GM12878 (cell line): ENCODE measurements around the gene STARD5. TPM values are rescaled to one million over a fixed set of nuclear protein-coding genes. Genes with fewer than 3 reads are reported as not detected.

Experiments used
- ATAC-seq: fragments of 200-7000 bp; cut with Tn5 transposase; 3 replicates; pipeline ENCODE4 v1.9.1; 2020; ENCODE audit warnings: mild to moderate bottlenecking, moderate library complexity
- BruUV-seq: library from RNA; stranded (reverse); fragments of 400-500 nt; replicated peaks from 2 replicates; lab custom pipeline; 2021; lab: Mats Ljungman, UMichigan
- CTCF ChIA-PET: fragments of 300-600 bp; sonication (Branson Sonifier 250); formaldehyde crosslinking; extraction: SDS; loops from one replicate; lab custom pipeline; 2021; ENCODE audit warnings: inconsistent platforms; lab: Yijun Ruan, JAX
- POLR2A ChIA-PET: fragments of 350-600 bp; formaldehyde crosslinking; extraction: SDS; loops from one replicate; lab custom pipeline; 2021; ENCODE audit warnings: inconsistent platforms; lab: Charles Lee
- RAD21 ChIA-PET: fragments of 300-600 bp; sonication (Branson Sonifier 250); formaldehyde crosslinking; loops from one replicate; lab custom pipeline; 2023; ENCODE audit warnings: antibody characterized with exemption; ENCODE audit not compliant: unreplicated experiment; lab: Charles Lee
- SMC1A ChIA-PET: fragments of 300-600 bp; sonication (Branson Sonifier 250); formaldehyde crosslinking; loops from one replicate; lab custom pipeline; 2023; ENCODE audit not compliant: unreplicated experiment, uncharacterized antibody; lab: Charles Lee
- DNase-seq: peaks from one replicate; pipeline ENCODE4 v3.0.0-alpha.2; 2011; ENCODE audit warnings: low read depth, low spot score
- FAIRE-seq: peaks from 3 replicates; lab custom pipeline; 2011; peaks lifted over from hg19 to GRCh38; lab: Jason Lieb, UNC
- H2AFZ ChIP-seq: 2 replicates; pipeline ENCODE4 v1.6.0; 2011; ENCODE audit warnings: low read depth, low read length, control low read depth; ENCODE audit not compliant: control insufficient read depth
- H3K27ac ChIP-seq: 2 replicates; pipeline ENCODE4 v1.5.1; 2011; ENCODE audit warnings: control low read depth; ENCODE audit not compliant: control insufficient read depth, insufficient read depth
- H3K27me3 ChIP-seq, 2 experiments: replicated peaks in 1 of 2; 2 replicates each; pipeline versions ENCODE4 v1.6.0 to v1.6.1; 2011; ENCODE audit warnings: low read length in 1 of 2; ENCODE audit not compliant: control insufficient read depth in 2 of 2, insufficient read depth in 2 of 2
- H3K36me3 ChIP-seq, 2 experiments: 2 replicates each; pipeline ENCODE4 v1.5.1; 2011; ENCODE audit warnings: low read length in 1 of 2; ENCODE audit not compliant: control insufficient read depth in 2 of 2, insufficient read depth in 2 of 2
- H3K4me1 ChIP-seq: 2 replicates; pipeline ENCODE4 v1.6.1; 2011; ENCODE audit warnings: mild to moderate bottlenecking, low read length, moderate library complexity, mixed read lengths; ENCODE audit not compliant: control insufficient read depth, insufficient read depth
- H3K4me2 ChIP-seq: 2 replicates; pipeline ENCODE4 v1.6.0; 2011; ENCODE audit warnings: control low read depth; ENCODE audit not compliant: control insufficient read depth, insufficient read depth
- H3K4me3 ChIP-seq: fragments of 200-600 bp; sonication (generic); 2 replicates; pipeline ENCODE4 v1.5.1; 2016
- H3K79me2 ChIP-seq: 2 replicates; pipeline ENCODE4 v1.6.0; 2011; ENCODE audit warnings: low read length; ENCODE audit not compliant: control insufficient read depth, insufficient read depth
- H3K9ac ChIP-seq: 2 replicates; pipeline ENCODE4 v1.8.0; 2011; ENCODE audit warnings: low read length, control low read depth, mixed read lengths; ENCODE audit not compliant: control insufficient read depth, insufficient read depth
- H3K9me3 ChIP-seq: replicated peaks from 3 replicates; pipeline ENCODE4 v1.5.1; 2011; ENCODE audit warnings: mild to moderate bottlenecking, low read length; ENCODE audit not compliant: control insufficient read depth, insufficient read depth
- H4K20me1 ChIP-seq: 2 replicates; pipeline ENCODE4 v1.6.0; 2011; ENCODE audit not compliant: control insufficient read depth, insufficient read depth
- BHLHE40 ChIP-seq, 2 experiments: fragments of 450-650 bp in 1 of 2; IDR thresholded peaks; 2 replicates each; pipeline ENCODE4 v1.6.1; 2011 to 2017; ENCODE audit warnings: low read depth in 2 of 2, borderline replicate concordance in 1 of 2, improper control_type of control experiment in 1 of 2, low read length in 1 of 2, mild to moderate bottlenecking in 1 of 2
- CHD2 ChIP-seq: IDR thresholded peaks from 2 replicates; pipeline ENCODE4 v1.6.1; 2011; ENCODE audit warnings: low read depth, low read length, improper control_type of control experiment, borderline replicate concordance
- CREM ChIP-seq: IDR thresholded peaks from 2 replicates; pipeline ENCODE4 v1.6.1; 2014; ENCODE audit warnings: antibody characterized with exemption, low read depth
- DPF2 ChIP-seq: fragments of 450-650 bp; IDR thresholded peaks from 2 replicates; pipeline ENCODE4 v1.6.1; 2017; ENCODE audit warnings: mild to moderate bottlenecking
- MXI1 ChIP-seq: fragments of 150-350 bp; IDR thresholded peaks from 2 replicates; pipeline ENCODE4 v1.6.1; 2011; ENCODE audit warnings: low read depth, mild to moderate bottlenecking, inconsistent platforms, low read length, improper control_type of control experiment
- NR2F1 ChIP-seq: fragments of 450-650 bp; conservative IDR thresholded peaks from 2 replicates; pipeline ENCODE4 v1.6.1; 2017; ENCODE audit warnings: mild to moderate bottlenecking
- PAX5 ChIP-seq: IDR thresholded peaks from 2 replicates; pipeline ENCODE4 v1.6.1; 2011; ENCODE audit warnings: low read depth, low read length, borderline replicate concordance
- POLR2AphosphoS2 ChIP-seq: IDR thresholded peaks from 2 replicates; pipeline ENCODE4 v1.6.1; 2011; ENCODE audit warnings: low read depth, mild to moderate bottlenecking, low read length, improper control_type of control experiment, moderate library complexity
- WGBS: methylation state at CpG from one replicate; pipeline ENCODE4 v1.1.6; 2016; ENCODE audit warnings: low lambda C conversion rate; ENCODE audit not compliant: insufficient replicate concordance, insufficient coverage; ENCODE audit errors: missing lambda C conversion rate; 5-methylcytosine and 5-hydroxymethylcytosine counted together
- in situ Hi-C: fragments of 300-500 bp; cut with MboI; formaldehyde crosslinking; loops from 9 replicates; pipeline ENCODE4 v1.14.3; 2018; ENCODE audit warnings: mixed read lengths
- intact Hi-C: fragments of 100-400 bp; cut with micrococcal nuclease; formaldehyde crosslinking; loops from one replicate; pipeline ENCODE4 v1.14.2; 2022; ENCODE audit not compliant: unreplicated experiment
- polyA plus RNA-seq, 11 experiments: library from polyadenylated mRNA; depleted of rRNA in 4 of 11; unstranded in 6 of 11; stranded (reverse) in 5 of 11; fragments of >200 nt; fragmentation: Nextera tagmentation in 4 of 11; fragmentation: Illumina TruSeq in 1 of 11; extraction: Ambion mirVana in 4 of 11; extraction: Trizol in 1 of 11; gene quantifications; 1 replicate in 1 of 11; 2 replicates in 10 of 11; pipeline versions ENCODE4 v1.2.1 to v1.2.3, GENCODE V29; 2011 to 2016; ENCODE audit warnings: inconsistent platforms in 2 of 11, missing spikeins in 2 of 11, low read depth in 1 of 11
- total RNA-seq, 4 experiments: library from RNA; depleted of rRNA in 3 of 4; stranded (reverse); fragments of >200 nt in 3 of 4; fragmentation: Illumina TruSeq in 1 of 4; extraction: Trizol in 1 of 4; gene quantifications; 2 replicates each; pipeline versions ENCODE4 v1.2.1 to v1.2.3, GENCODE V29; 2013 to 2021
- TF ChIP-seq, protein P1 (sequence below): IDR thresholded peaks from 2 replicates; pipeline ENCODE4 v1.6.1; 2012; ENCODE audit warnings: low read depth, low read length, improper control_type of control experiment
- TF ChIP-seq, protein P2 (sequence below): fragments of 450-650 bp; IDR thresholded peaks from 2 replicates; pipeline ENCODE4 v1.6.1; 2017; ENCODE audit warnings: mild to moderate bottlenecking, moderate library complexity

STARD5 gene
- total and polyA plus RNA-seq, 10 of the 15 experiments (the other 5 are each of a cell fraction or from before 2014, with no cell fraction given): 2.3 to 9.4 (median 4.7) TPM

DNA sequence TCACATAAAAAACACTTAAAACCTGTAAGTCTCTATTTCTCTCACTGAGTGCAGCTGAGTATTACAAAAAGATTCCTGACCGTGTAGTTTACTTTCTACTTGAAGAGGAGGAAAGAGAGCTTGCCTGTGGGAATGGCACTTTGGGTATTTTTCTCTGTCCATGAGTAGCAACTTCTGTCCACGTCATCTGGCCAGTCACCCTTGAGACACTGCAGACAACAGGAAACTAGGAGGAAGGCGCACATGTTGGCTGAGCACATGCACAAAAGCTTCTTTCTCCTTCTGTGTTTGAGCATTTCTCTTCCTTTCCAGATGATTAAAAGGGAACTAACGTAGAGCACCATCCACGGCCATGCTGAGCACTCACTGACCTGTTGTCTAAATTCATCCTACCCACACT is 19.7 kb downstream of the STARD5 start:
- peak overlapping the region; percentile 62 for H3K4me3 ChIP-seq
- peak overlapping the region; percentile 91 for H3K4me2 ChIP-seq

More for the DNA sequence above, 19.7 kb downstream of the STARD5 start:
- H3K9me3 ChIP-seq: no peaks in the 10 kb centered on the region
- ChIA-PET CTCF (interaction anchor here (0.8 to 4.8 kb wide), 7 partner anchors 11 to 38 kb away, joined by 3 to 50 read pairs (median 4); no protein-coding TSS in a partner anchor), SMC1A (interaction anchor here (1.0 to 5.3 kb wide), 7 partner anchors 9 to 38 kb away, joined by 3 to 107 read pairs (median 4); no protein-coding TSS in a partner anchor), RAD21 (interaction anchor here (1.2 to 5.6 kb wide), 3 partner anchors 12 to 20 kb away, joined by 4 to 83 read pairs (median 6); partner anchors contain the start of gene STARD5), POLR2A (interaction anchor here (1.0 to 7.0 kb wide), 3 partner anchors 12 to 19 kb away, joined by 4 to 103 read pairs (median 6); partner anchors contain the start of gene STARD5)
- H3K9ac ChIP-seq: no peak overlapping the region; the same call in 1 of the 2 replicates
- peaks cover 58% of the 10 kb centered on the region for H3K79me2 ChIP-seq
- peak; percentile 7; the same call in 1 of the 3 replicates for ATAC-seq
- H3K4me1 ChIP-seq: peaks cover 43% of the 10 kb centered on the region
- no peaks in the 10 kb centered on the region for H3K27me3 ChIP-seq
- no peak for FAIRE-seq
- no TSS peak for BruUV-seq
- intact Hi-C loops (no loop called here), in situ Hi-C loops (no loop called here)
- TF ChIP-seq CHD2 (no peak), MXI1 (peak; percentile 85), NR2F1 (no peak), CREM (0 out of 2 replicates have a peak, but pooled peaks have one; percentile 22), POLR2AphosphoS2 (peak; percentile 49; the same call in 1 of the 2 replicates), PAX5 (no peak), BHLHE40 (IDR thresholded peaks at IDR 0.05; ENCODE audit: borderline replicate concordance in 1 of 2, low read depth in 2 of 2, low read length in 1 of 2) (peak in 1 of 2 experiments; percentile 22; a peak in 1 of 4 replicates), DPF2 (no peak)
- TF ChIP-seq, protein P1, sequence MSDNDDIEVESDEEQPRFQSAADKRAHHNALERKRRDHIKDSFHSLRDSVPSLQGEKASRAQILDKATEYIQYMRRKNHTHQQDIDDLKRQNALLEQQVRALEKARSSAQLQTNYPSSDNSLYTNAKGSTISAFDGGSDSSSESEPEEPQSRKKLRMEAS: peak; percentile 28; the same call in 1 of the 2 replicates
- TF ChIP-seq, protein P2, sequence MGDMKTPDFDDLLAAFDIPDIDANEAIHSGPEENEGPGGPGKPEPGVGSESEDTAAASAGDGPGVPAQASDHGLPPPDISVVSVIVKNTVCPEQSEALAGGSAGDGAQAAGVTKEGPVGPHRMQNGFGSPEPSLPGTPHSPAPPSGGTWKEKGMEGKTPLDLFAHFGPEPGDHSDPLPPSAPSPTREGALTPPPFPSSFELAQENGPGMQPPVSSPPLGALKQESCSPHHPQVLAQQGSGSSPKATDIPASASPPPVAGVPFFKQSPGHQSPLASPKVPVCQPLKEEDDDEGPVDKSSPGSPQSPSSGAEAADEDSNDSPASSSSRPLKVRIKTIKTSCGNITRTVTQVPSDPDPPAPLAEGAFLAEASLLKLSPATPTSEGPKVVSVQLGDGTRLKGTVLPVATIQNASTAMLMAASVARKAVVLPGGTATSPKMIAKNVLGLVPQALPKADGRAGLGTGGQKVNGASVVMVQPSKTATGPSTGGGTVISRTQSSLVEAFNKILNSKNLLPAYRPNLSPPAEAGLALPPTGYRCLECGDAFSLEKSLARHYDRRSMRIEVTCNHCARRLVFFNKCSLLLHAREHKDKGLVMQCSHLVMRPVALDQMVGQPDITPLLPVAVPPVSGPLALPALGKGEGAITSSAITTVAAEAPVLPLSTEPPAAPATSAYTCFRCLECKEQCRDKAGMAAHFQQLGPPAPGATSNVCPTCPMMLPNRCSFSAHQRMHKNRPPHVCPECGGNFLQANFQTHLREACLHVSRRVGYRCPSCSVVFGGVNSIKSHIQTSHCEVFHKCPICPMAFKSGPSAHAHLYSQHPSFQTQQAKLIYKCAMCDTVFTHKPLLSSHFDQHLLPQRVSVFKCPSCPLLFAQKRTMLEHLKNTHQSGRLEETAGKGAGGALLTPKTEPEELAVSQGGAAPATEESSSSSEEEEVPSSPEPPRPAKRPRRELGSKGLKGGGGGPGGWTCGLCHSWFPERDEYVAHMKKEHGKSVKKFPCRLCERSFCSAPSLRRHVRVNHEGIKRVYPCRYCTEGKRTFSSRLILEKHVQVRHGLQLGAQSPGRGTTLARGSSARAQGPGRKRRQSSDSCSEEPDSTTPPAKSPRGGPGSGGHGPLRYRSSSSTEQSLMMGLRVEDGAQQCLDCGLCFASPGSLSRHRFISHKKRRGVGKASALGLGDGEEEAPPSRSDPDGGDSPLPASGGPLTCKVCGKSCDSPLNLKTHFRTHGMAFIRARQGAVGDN: peak; percentile 67
- H4K20me1 ChIP-seq: no peaks in the 10 kb centered on the region
- H2AFZ ChIP-seq: no peak overlapping the region
- H3K36me3 ChIP-seq: peaks cover 34 to 58% of the 10 kb centered on the region in 2 experiments
- 41% methylated on average over 5 of the region's 5 CpGs for WGBS
- no peak for DNase-seq
- H3K27ac ChIP-seq: peak overlapping the region; percentile 99
